Measurements from ENCODE around the gene RUVBL2.
"Not testable (repeated sequence)": the region's sequence is repeated elsewhere in the genome, so short reads cannot be mapped to it uniquely, and the experiment has no call there.

RUVBL2 gene

GRCh38 chr19:49031642-49032301 lies 38.1 kb downstream of the RUVBL2 start, which contains the start of gene CGB2:
CGB2 (plus strand) TSS chr19:49031890; CDS start chr19:49032096, 206 bp downstream.
- not testable (repeated sequence) for H3K27me3 ChIP-seq, H3K36me3 ChIP-seq, H3K4me1 ChIP-seq, H3K9me3 ChIP-seq
- DNase-seq: peak; percentile 91
- H3K4me3 ChIP-seq (ENCODE audit: low read depth, low read length): peak within 1 kb of the TSS; percentile 31
- peak; percentile 71 for TF ChIP-seq CTCF (IDR thresholded peaks at IDR 0.05; ENCODE audit: low read depth, low read length)

- peak; percentile 87 for DNase-seq
- peak; percentile 74 for TF ChIP-seq CTCF (IDR thresholded peaks at IDR 0.05; ENCODE audit: low read depth, low read length)
- H3K4me3 ChIP-seq (ENCODE audit: low read depth, low read length): peak within 1 kb of the TSS; percentile 44
- H3K27me3 ChIP-seq, H3K4me1 ChIP-seq, H3K36me3 ChIP-seq, H3K9me3 ChIP-seq: not testable (repeated sequence)
Observed at GRCh38 chr19:49036815-49037214, 43.1 kb downstream of the RUVBL2 start, which contains the start of gene CGB1. CGB1 (minus strand) TSS chr19:49036895; CDS start chr19:49036711, 184 bp downstream.

GRCh38 chr19:49038111-49038510 lies 44.4 kb downstream of the RUVBL2 start:
- DNase-seq; H3K9me3 ChIP-seq; H3K4me1 ChIP-seq; H3K27me3 ChIP-seq; H3K36me3 ChIP-seq; H3K4me3 ChIP-seq (ENCODE audit: low read depth, low read length): not testable (repeated sequence)

GRCh38 chr19:49038557-49039276 lies 45.0 kb downstream of the RUVBL2 start:
- not testable (repeated sequence) for H3K27me3 ChIP-seq; H3K4me3 ChIP-seq (ENCODE audit: low read depth, low read length); H3K36me3 ChIP-seq

GRCh38 chr19:49039736-49040135 lies 46.0 kb downstream of the RUVBL2 start:
- not testable (repeated sequence) for H3K27me3 ChIP-seq; H3K36me3 ChIP-seq; H3K4me3 ChIP-seq (ENCODE audit: low read depth, low read length); H3K9me3 ChIP-seq; DNase-seq; H3K4me1 ChIP-seq

More at GRCh38 chr19:49038557-49039276, 45.0 kb downstream of the RUVBL2 start:
- DNase-seq, H3K4me1 ChIP-seq, H3K9me3 ChIP-seq: not testable (repeated sequence)

- Histone ChIP-seq H3K4me1 (no peaks in the 10 kb centered on the region), H3K4me3 (ENCODE audit: low read depth, low read length) (no peak overlapping the region), H3K36me3 (no peaks in the 10 kb centered on the region), H3K27me3 (no peaks in the 10 kb centered on the region), H3K9me3 (no peaks in the 10 kb centered on the region)
- no peak for DNase-seq
- TF ChIP-seq CTCF (IDR thresholded peaks at IDR 0.05; ENCODE audit: low read depth, low read length): no peak
Observed at GRCh38 chr19:49042177-49042576, 48.5 kb downstream of the RUVBL2 start.

GRCh38 chr19:49042666-49043065 lies 49.0 kb downstream of the RUVBL2 start:
- not testable (repeated sequence) for DNase-seq; H3K9me3 ChIP-seq; H3K36me3 ChIP-seq; H3K27me3 ChIP-seq; H3K4me3 ChIP-seq (ENCODE audit: low read depth, low read length); H3K4me1 ChIP-seq

- H3K36me3 ChIP-seq; H3K4me1 ChIP-seq; DNase-seq; H3K27me3 ChIP-seq; H3K4me3 ChIP-seq (ENCODE audit: low read depth, low read length); H3K9me3 ChIP-seq: not testable (repeated sequence)
Observed at GRCh38 chr19:49043548-49043947, 49.9 kb downstream of the RUVBL2 start, which contains the start of gene CGB5. CGB5 (plus strand) TSS chr19:49043848; CDS start chr19:49044210, 362 bp downstream.

GRCh38 chr19:49049011-49049410 lies 55.3 kb downstream of the RUVBL2 start, which contains the start of gene CGB8:
CGB8 (minus strand) TSS chr19:49049111; CDS start chr19:49048739, 372 bp downstream.
- not testable (repeated sequence) for H3K4me3 ChIP-seq (ENCODE audit: low read depth, low read length); H3K27me3 ChIP-seq; H3K4me1 ChIP-seq; H3K9me3 ChIP-seq; DNase-seq; H3K36me3 ChIP-seq

- H3K4me3 ChIP-seq (ENCODE audit: low read depth, low read length); H3K4me1 ChIP-seq; DNase-seq; H3K27me3 ChIP-seq; H3K36me3 ChIP-seq; H3K9me3 ChIP-seq: not testable (repeated sequence)
Observed at GRCh38 chr19:49049834-49050233, 56.1 kb downstream of the RUVBL2 start.

- not testable (repeated sequence) for H3K36me3 ChIP-seq; DNase-seq; H3K9me3 ChIP-seq; H3K4me1 ChIP-seq; H3K4me3 ChIP-seq (ENCODE audit: low read depth, low read length); H3K27me3 ChIP-seq
Observed at GRCh38 chr19:49050376-49051033, 56.8 kb downstream of the RUVBL2 start.
